ENCODE measurements around the gene RAB27A.
"Not testable (repeated sequence)": the region's sequence is repeated elsewhere in the genome, so short reads cannot be mapped to it uniquely, and the experiment has no call there.

RAB27A gene

GRCh38 chr15:55319537-55320237, 30.1 kb upstream of the RAB27A start:
- Histone ChIP-seq H3K4me2 (ENCODE audit: low read length, poor library complexity, severe bottlenecking) (peak overlapping the region; percentile 82), H3K4me1 (ENCODE audit: control insufficient read depth, insufficient read depth, low read depth, low read length) (peaks cover 8% of the 10 kb centered on the region), H3K23ac (ENCODE audit: low read length in 2 of 2) (no peak overlapping the region), H4K8ac (ENCODE audit: low read length) (no peak overlapping the region), H3K27ac (ENCODE audit: low read length, poor library complexity, severe bottlenecking) (no peak overlapping the region), H2BK5ac (ENCODE audit: low read depth, low read length, poor library complexity, severe bottlenecking) (no peak overlapping the region), H3K79me1 (replicated peaks; ENCODE audit: low read length, poor library complexity, severe bottlenecking) (peaks cover 18% of the 10 kb centered on the region), H3K4me3 (ENCODE audit: insufficient read depth in 1 of 2, low read depth in 1 of 2, low read length in 2 of 2) (peak overlapping the region; percentile 89), H3K18ac (ENCODE audit: low read depth in 1 of 2, low read length in 2 of 2) (peak overlapping the region in 1 of 2 experiments; percentile 90), H3K14ac (ENCODE audit: low read length in 2 of 2) (no peak overlapping the region), H2AFZ (ENCODE audit: low read depth, low read length) (no peak overlapping the region), H4K91ac (ENCODE audit: low read length) (no peak overlapping the region), H3K36me3 (ENCODE audit: control insufficient read depth in 1 of 2, insufficient read depth in 2 of 2, low read depth in 1 of 2, low read length in 2 of 2) (peaks cover 0 to 7% of the 10 kb centered on the region in 2 experiments), H3K4ac (ENCODE audit: low read depth in 1 of 2, low read length in 2 of 2) (no peak overlapping the region), H3K27me3 (ENCODE audit: control insufficient read depth in 1 of 2, insufficient read depth in 1 of 2, low read length in 2 of 2) (no peaks in the 10 kb centered on the region), H2BK12ac (ENCODE audit: low read length in 2 of 2) (no peak overlapping the region), H2AK5ac (ENCODE audit: low read length, severe bottlenecking) (no peak overlapping the region), H3K9ac (ENCODE audit: low read length) (peak overlapping the region; percentile 98), H3K9me3 (ENCODE audit: control insufficient read depth, low read length) (no peaks in the 10 kb centered on the region), H2BK120ac (ENCODE audit: low read depth, low read length) (peak overlapping the region; percentile 42), H2BK15ac (ENCODE audit: low read depth, poor library complexity, severe bottlenecking) (no peak overlapping the region)
- 79% methylated on average over 3 of the region's 4 CpGs for WGBS
- peak; percentile 24 for DNase-seq

DNA sequence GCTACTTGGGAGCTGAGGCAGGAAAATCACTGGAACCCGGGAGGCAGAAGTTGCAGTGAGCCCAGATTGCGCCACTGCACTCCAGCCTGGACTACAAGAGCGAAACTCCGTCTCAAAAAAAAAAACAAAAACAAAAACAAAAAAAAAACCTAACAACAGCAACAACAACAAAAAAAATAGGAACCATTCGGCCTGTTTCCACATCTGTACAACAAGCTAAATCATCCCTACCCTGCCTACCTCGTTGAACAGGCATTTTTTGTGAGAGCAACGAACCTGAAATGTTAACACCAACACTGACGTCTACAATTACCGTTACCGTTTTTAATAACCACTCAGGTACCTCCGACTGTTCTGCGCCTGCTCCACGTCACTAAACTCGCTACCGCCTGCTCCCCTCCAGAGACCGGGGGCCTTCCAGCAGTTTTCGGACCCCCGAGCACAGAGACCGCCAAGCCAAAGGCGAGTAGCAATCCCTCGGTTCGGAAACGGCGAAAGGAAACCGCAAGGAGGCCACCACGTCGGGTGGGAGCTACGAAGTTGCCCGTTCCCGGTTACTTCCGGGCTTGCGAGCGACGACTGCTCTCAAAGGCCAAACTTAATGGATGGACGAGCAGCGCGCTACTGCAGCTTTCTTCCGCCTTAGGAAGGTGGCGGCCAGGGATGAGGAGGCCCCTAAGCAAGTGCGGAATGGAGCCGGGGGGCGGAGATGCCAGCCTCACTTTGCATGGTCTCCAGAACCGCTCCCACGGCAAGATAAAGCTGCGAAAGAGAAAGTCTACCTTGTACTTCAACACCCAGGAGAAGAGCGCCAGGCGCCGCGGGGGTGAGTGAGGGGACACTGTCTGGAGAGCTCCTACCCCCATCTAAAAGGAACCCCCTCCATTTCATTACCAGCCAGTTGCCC, 29.2 kb upstream of the RAB27A start, which contains the start of the genes PIGB and PIGBOS1:
Gene PIGB (plus strand): TSS at position 635 of the 907 bp plus-strand sequence. CDS start 29 bp downstream, at position 664.
Gene PIGBOS1 (minus strand): TSS at position 536 of the 907 bp plus-strand sequence. CDS start 1,331 bp downstream, outside the sequence.
- Histone ChIP-seq H2BK12ac (ENCODE audit: low read length in 2 of 2) (no peak within 1 kb of the TSS), H3K14ac (ENCODE audit: low read length in 2 of 2) (peak within 1 kb of the TSS in 1 of 2 experiments; percentile 87), H2AK5ac (ENCODE audit: low read length, severe bottlenecking) (no peak within 1 kb of the TSS), H3K36me3 (ENCODE audit: control insufficient read depth in 1 of 2, insufficient read depth in 2 of 2, low read depth in 1 of 2, low read length in 2 of 2) (no peaks in the 10 kb centered on the region), H3K4me2 (ENCODE audit: low read length, poor library complexity, severe bottlenecking) (peak within 1 kb of the TSS; percentile 82), H3K4me3 (ENCODE audit: insufficient read depth in 1 of 2, low read depth in 1 of 2, low read length in 2 of 2) (peak within 1 kb of the TSS; percentile 89), H3K23ac (ENCODE audit: low read length in 2 of 2) (peak within 1 kb of the TSS in 1 of 2 experiments; percentile 86), H3K9ac (ENCODE audit: low read length) (peak within 1 kb of the TSS; percentile 98), H3K9me3 (ENCODE audit: control insufficient read depth, low read length) (no peaks in the 10 kb centered on the region), H2BK120ac (ENCODE audit: low read depth, low read length) (peak within 1 kb of the TSS; percentile 97), H3K27me3 (ENCODE audit: control insufficient read depth in 1 of 2, insufficient read depth in 1 of 2, low read length in 2 of 2) (no peaks in the 10 kb centered on the region), H2AFZ (ENCODE audit: low read depth, low read length) (peak within 1 kb of the TSS; percentile 81), H3K4me1 (ENCODE audit: control insufficient read depth, insufficient read depth, low read depth, low read length) (peaks cover 8% of the 10 kb centered on the region), H3K18ac (ENCODE audit: low read depth in 1 of 2, low read length in 2 of 2) (peak within 1 kb of the TSS; percentile 87 to 95), H3K27ac (ENCODE audit: low read length, poor library complexity, severe bottlenecking) (peak within 1 kb of the TSS; percentile 92), H3K79me1 (replicated peaks; ENCODE audit: low read length, poor library complexity, severe bottlenecking) (peaks cover 18% of the 10 kb centered on the region), H2BK15ac (ENCODE audit: low read depth, poor library complexity, severe bottlenecking) (peak within 1 kb of the TSS; percentile 80), H2BK5ac (ENCODE audit: low read depth, low read length, poor library complexity, severe bottlenecking) (peak within 1 kb of the TSS; percentile 97), H4K91ac (ENCODE audit: low read length) (peak within 1 kb of the TSS; percentile 18), H4K8ac (ENCODE audit: low read length) (peak within 1 kb of the TSS; percentile 99), H3K4ac (ENCODE audit: low read depth in 1 of 2, low read length in 2 of 2) (peak within 1 kb of the TSS; percentile 98)
- WGBS = 2% methylated on average over 46 of the region's 49 CpGs
- DNase-seq = peak; percentile 94

DNA sequence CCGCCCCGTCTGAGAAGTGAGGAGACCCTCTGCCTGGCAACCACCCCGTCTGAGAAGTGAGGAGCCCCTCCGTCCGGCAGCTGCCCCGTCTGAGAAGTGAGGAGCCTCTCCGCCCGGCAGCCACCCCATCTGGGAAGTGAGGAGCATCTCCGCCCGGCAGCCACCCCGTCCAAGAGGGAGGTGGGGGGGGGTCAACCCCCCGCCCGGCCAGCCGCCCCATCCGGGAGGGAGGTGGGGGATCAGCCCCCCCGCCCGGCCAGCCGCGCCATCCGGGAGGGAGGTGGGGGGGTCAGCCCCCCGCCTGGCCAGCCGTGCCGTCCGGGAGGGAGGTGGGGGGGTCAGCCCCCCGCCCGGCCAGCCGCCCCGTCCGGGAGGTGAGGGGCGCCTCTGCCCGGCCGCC, 13.2 kb upstream of the RAB27A start:
- not testable (repeated sequence) for H3K9me3 ChIP-seq (ENCODE audit: control insufficient read depth, low read length); H3K4me1 ChIP-seq (ENCODE audit: control insufficient read depth, insufficient read depth, low read depth, low read length); H2AFZ ChIP-seq (ENCODE audit: low read depth, low read length); H4K91ac ChIP-seq (ENCODE audit: low read length); H3K4me2 ChIP-seq (ENCODE audit: low read length, poor library complexity, severe bottlenecking); H2BK12ac ChIP-seq (ENCODE audit: low read length in 2 of 2); H2BK120ac ChIP-seq (ENCODE audit: low read depth, low read length); H3K4ac ChIP-seq (ENCODE audit: low read depth in 1 of 2, low read length in 2 of 2); H3K18ac ChIP-seq (ENCODE audit: low read depth in 1 of 2, low read length in 2 of 2); H3K23ac ChIP-seq (ENCODE audit: low read length in 2 of 2); H2BK5ac ChIP-seq (ENCODE audit: low read depth, low read length, poor library complexity, severe bottlenecking); H3K4me3 ChIP-seq (ENCODE audit: insufficient read depth in 1 of 2, low read depth in 1 of 2, low read length in 2 of 2); H2AK5ac ChIP-seq (ENCODE audit: low read length, severe bottlenecking); H3K9ac ChIP-seq (ENCODE audit: low read length); H3K27ac ChIP-seq (ENCODE audit: low read length, poor library complexity, severe bottlenecking); H3K79me1 ChIP-seq (replicated peaks; ENCODE audit: low read length, poor library complexity, severe bottlenecking); H3K27me3 ChIP-seq (ENCODE audit: control insufficient read depth in 1 of 2, insufficient read depth in 1 of 2, low read length in 2 of 2); DNase-seq; H3K14ac ChIP-seq (ENCODE audit: low read length in 2 of 2); H2BK15ac ChIP-seq (ENCODE audit: low read depth, poor library complexity, severe bottlenecking); H4K8ac ChIP-seq (ENCODE audit: low read length)
- H3K36me3 ChIP-seq (ENCODE audit: control insufficient read depth in 1 of 2, insufficient read depth in 2 of 2, low read depth in 1 of 2, low read length in 2 of 2) = peaks cover 4 to 16% of the 10 kb centered on the region in 2 experiments
- WGBS = no CpG with 5 or more reads among the region's 32 CpGs

DNA sequence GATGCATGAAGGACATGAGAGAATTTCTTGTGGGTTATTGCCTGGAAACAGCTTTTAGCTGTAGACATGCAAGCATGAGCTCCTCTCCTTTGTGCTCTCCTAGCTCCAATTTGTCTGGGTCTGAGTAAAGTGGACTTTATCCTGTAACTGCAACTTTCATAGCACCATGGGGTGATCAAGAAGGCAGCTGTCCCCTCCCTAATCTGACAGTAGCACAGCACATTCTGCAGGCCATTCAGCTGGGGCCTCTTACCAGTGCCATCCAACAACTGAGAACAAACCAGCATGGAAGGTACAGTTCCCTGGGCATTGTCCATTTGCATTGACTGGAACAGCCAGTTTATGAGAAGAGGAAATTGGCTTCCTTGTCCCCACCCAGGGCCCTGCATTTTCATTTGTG, 7.7 kb upstream of the RAB27A start:
- no peak overlapping the region for H4K8ac ChIP-seq (ENCODE audit: low read length)
- no peak overlapping the region for H3K27ac ChIP-seq (ENCODE audit: low read length, poor library complexity, severe bottlenecking)
- H3K23ac ChIP-seq (ENCODE audit: low read length in 2 of 2) = no peak overlapping the region
- no peak overlapping the region for H3K14ac ChIP-seq (ENCODE audit: low read length in 2 of 2)
- no peaks in the 10 kb centered on the region for H3K36me3 ChIP-seq (ENCODE audit: control insufficient read depth in 1 of 2, insufficient read depth in 2 of 2, low read depth in 1 of 2, low read length in 2 of 2)
- H2AK5ac ChIP-seq (ENCODE audit: low read length, severe bottlenecking) = no peak overlapping the region
- H3K79me1 ChIP-seq (replicated peaks; ENCODE audit: low read length, poor library complexity, severe bottlenecking) = no peaks in the 10 kb centered on the region
- H3K27me3 ChIP-seq (ENCODE audit: control insufficient read depth in 1 of 2, insufficient read depth in 1 of 2, low read length in 2 of 2) = no peaks in the 10 kb centered on the region
- H3K9ac ChIP-seq (ENCODE audit: low read length) = no peak overlapping the region
- H3K4me3 ChIP-seq (ENCODE audit: insufficient read depth in 1 of 2, low read depth in 1 of 2, low read length in 2 of 2) = no peak overlapping the region
- no peak overlapping the region for H3K18ac ChIP-seq (ENCODE audit: low read depth in 1 of 2, low read length in 2 of 2)
- no peak overlapping the region for H3K4ac ChIP-seq (ENCODE audit: low read depth in 1 of 2, low read length in 2 of 2)
- no peak overlapping the region for H2BK15ac ChIP-seq (ENCODE audit: low read depth, poor library complexity, severe bottlenecking)
- H2AFZ ChIP-seq (ENCODE audit: low read depth, low read length) = no peak overlapping the region
- no peak for DNase-seq
- no peak overlapping the region for H4K91ac ChIP-seq (ENCODE audit: low read length)
- H2BK12ac ChIP-seq (ENCODE audit: low read length in 2 of 2) = no peak overlapping the region
- no peak overlapping the region for H3K4me2 ChIP-seq (ENCODE audit: low read length, poor library complexity, severe bottlenecking)
- H2BK120ac ChIP-seq (ENCODE audit: low read depth, low read length) = no peak overlapping the region
- no peaks in the 10 kb centered on the region for H3K4me1 ChIP-seq (ENCODE audit: control insufficient read depth, insufficient read depth, low read depth, low read length)
- H3K9me3 ChIP-seq (ENCODE audit: control insufficient read depth, low read length) = no peaks in the 10 kb centered on the region
- H2BK5ac ChIP-seq (ENCODE audit: low read depth, low read length, poor library complexity, severe bottlenecking) = no peak overlapping the region

Data from mesenchymal stem cell (in vitro differentiated cells and primary cell).